IMR-90 (cell line): Measurements from ENCODE around the gene HIF1A. TPM values are rescaled to one million over a fixed set of nuclear protein-coding genes. Genes with fewer than 3 reads are reported as not detected.
A peak's percentile ranks its signal among the peaks of the same experiment; 100 is the strongest.

Experiments used
- ATAC-seq: fragments of 200-7000 bp; cut with Tn5 transposase; 2 replicates; pipeline ENCODE4 v1.9.1; 2020; ENCODE audit warnings: low read depth, mild to moderate bottlenecking, moderate library complexity
- BruUV-seq: library from RNA; stranded (reverse); fragments of 400-500 nt; replicated peaks from 2 replicates; lab custom pipeline; 2021; lab: Mats Ljungman, UMichigan
- CTCF ChIA-PET: fragments of 300-600 bp; formaldehyde crosslinking; extraction: SDS; loops from one replicate; lab custom pipeline; 2021; ENCODE audit warnings: antibody characterized with exemption; lab: Yijun Ruan, JAX
- POLR2A ChIA-PET: fragments of 300-600 bp; sonication (Branson Sonifier 250); formaldehyde crosslinking; loops from one replicate; lab custom pipeline; 2022; ENCODE audit warnings: antibody characterized with exemption; ENCODE audit not compliant: unreplicated experiment; lab: Charles Lee
- DNase-seq: peaks from one replicate; pipeline ENCODE4 v3.0.0; 2013
- H2AFZ ChIP-seq: replicated peaks from 2 replicates; pipeline ENCODE3; 2013; ENCODE audit warnings: low read length, mild to moderate bottlenecking; ENCODE audit not compliant: poor library complexity
- H2AK5ac ChIP-seq: 2 replicates; pipeline ENCODE4 v1.6.1; 2013; ENCODE audit warnings: low read depth, low read length, inconsistent platforms
- H2AK9ac ChIP-seq: replicated peaks from 2 replicates; pipeline ENCODE3; 2013; ENCODE audit warnings: mild to moderate bottlenecking, low read depth, low read length, moderate library complexity; ENCODE audit not compliant: poor library complexity
- H2BK120ac ChIP-seq: 2 replicates; pipeline ENCODE4 v1.6.1; 2013; ENCODE audit warnings: low read depth, low read length, inconsistent platforms
- H2BK15ac ChIP-seq: 3 replicates; pipeline ENCODE4 v1.6.1; 2013; ENCODE audit warnings: low read depth, low read length, inconsistent platforms
- H2BK20ac ChIP-seq: 2 replicates; pipeline ENCODE4 v1.6.1; 2013; ENCODE audit warnings: low read depth, mild to moderate bottlenecking, inconsistent platforms, low read length, moderate library complexity
- H2BK5ac ChIP-seq: 2 replicates; pipeline ENCODE4 v1.6.1; 2013; ENCODE audit warnings: mild to moderate bottlenecking, low read depth, low read length, inconsistent platforms; ENCODE audit not compliant: poor library complexity, severe bottlenecking
- H3K14ac ChIP-seq: replicated peaks from 2 replicates; pipeline ENCODE4 v1.6.1; 2013; ENCODE audit warnings: low read depth, low read length, inconsistent platforms
- H3K18ac ChIP-seq: 2 replicates; pipeline ENCODE4 v1.6.1; 2013; ENCODE audit warnings: low read depth, low read length, control low read depth
- H3K23ac ChIP-seq: 2 replicates; pipeline ENCODE4 v1.6.1; 2013; ENCODE audit warnings: low read depth, low read length, inconsistent platforms
- H3K27ac ChIP-seq: 2 replicates; pipeline ENCODE4 v1.5.1; 2013; ENCODE audit warnings: mild to moderate bottlenecking, control low read depth, low read length; ENCODE audit not compliant: insufficient read depth
- H3K27me3 ChIP-seq: 2 replicates; pipeline ENCODE4 v1.6.1; 2013; ENCODE audit warnings: low read length; ENCODE audit not compliant: control insufficient read depth, insufficient read depth
- H3K36me3 ChIP-seq: 2 replicates; pipeline ENCODE4 v1.6.1; 2013; ENCODE audit warnings: low read length, mixed read lengths; ENCODE audit not compliant: control insufficient read depth, insufficient read depth
- H3K4ac ChIP-seq: 2 replicates; pipeline ENCODE4 v1.6.1; 2013; ENCODE audit warnings: low read depth, low read length, inconsistent platforms
- H3K4me1 ChIP-seq: 2 replicates; pipeline ENCODE4 v1.6.1; 2013; ENCODE audit warnings: low read length, mixed read lengths; ENCODE audit not compliant: control insufficient read depth, insufficient read depth
- H3K4me2 ChIP-seq: 2 replicates; pipeline ENCODE4 v1.6.1; 2013; ENCODE audit warnings: low read depth, mild to moderate bottlenecking, control low read depth, low read length, moderate library complexity
- H3K4me3 ChIP-seq: 2 replicates; pipeline ENCODE4 v1.5.1; 2013; ENCODE audit warnings: low read depth, mild to moderate bottlenecking, control low read depth, low read length, moderate library complexity; ENCODE audit not compliant: insufficient read depth
- H3K56ac ChIP-seq: 2 replicates; pipeline ENCODE4 v1.6.1; 2013; ENCODE audit warnings: low read length, inconsistent platforms; ENCODE audit not compliant: insufficient read depth; ENCODE audit errors: extremely low read depth
- H3K79me1 ChIP-seq, 2 experiments: 2 replicates each; pipeline ENCODE4 v1.6.1; 2013; ENCODE audit warnings: low read length in 2 of 2, inconsistent platforms in 1 of 2, low read depth in 1 of 2
- H3K9ac ChIP-seq: 2 replicates; pipeline ENCODE4 v1.6.1; 2013; ENCODE audit warnings: low read depth, low read length, control low read depth
- H3K9me1 ChIP-seq: 2 replicates; pipeline ENCODE4 v1.6.1; 2013; ENCODE audit warnings: low read length, inconsistent platforms; ENCODE audit not compliant: insufficient read depth
- H3K9me3 ChIP-seq: 2 replicates; pipeline ENCODE4 v1.6.1; 2013; ENCODE audit warnings: low read length; ENCODE audit not compliant: control insufficient read depth, insufficient read depth
- H4K20me1 ChIP-seq: 2 replicates; pipeline ENCODE4 v1.6.1; 2013; ENCODE audit warnings: low read length, inconsistent platforms; ENCODE audit not compliant: insufficient read depth
- H4K5ac ChIP-seq: 2 replicates; pipeline ENCODE4 v1.6.1; 2013; ENCODE audit warnings: mild to moderate bottlenecking, low read depth, low read length, control low read depth
- H4K8ac ChIP-seq, 2 experiments: 2 replicates each; pipeline ENCODE4 v1.6.1; 2013; ENCODE audit warnings: low read depth in 2 of 2, low read length in 2 of 2, control low read depth in 1 of 2, inconsistent platforms in 1 of 2
- H4K91ac ChIP-seq: 2 replicates; pipeline ENCODE4 v1.6.1; 2013; ENCODE audit warnings: low read depth, low read length, inconsistent platforms; ENCODE audit not compliant: insufficient read depth
- POLR2A ChIP-seq: IDR thresholded peaks from 2 replicates; pipeline ENCODE4 v1.6.1; 2012; ENCODE audit warnings: mild to moderate bottlenecking, low read depth, low read length
- RFX5 ChIP-seq: IDR thresholded peaks from 2 replicates; pipeline ENCODE4 v1.8.0; 2012; ENCODE audit warnings: low read depth, mild to moderate bottlenecking, low read length, moderate library complexity
- WGBS, 2 experiments: methylation state at CpG; one replicate each; pipeline versions ENCODE4 v1.1.5 to v1.1.7; 2013; ENCODE audit warnings: missing lambda C conversion rate in 2 of 2; ENCODE audit not compliant: insufficient read length in 1 of 2; ENCODE audit errors: extremely low coverage in 2 of 2; 5-methylcytosine and 5-hydroxymethylcytosine counted together
- dilution Hi-C: fragments of 300-500 bp; cut with HindIII; formaldehyde crosslinking; loops from one replicate; pipeline ENCODE4 v1.14.3; 2018; ENCODE audit warnings: low sequenced_read_pairs; ENCODE audit not compliant: unreplicated experiment
- in situ Hi-C: fragments of 300-500 bp; cut with MboI; formaldehyde crosslinking; loops from 3 replicates; pipeline ENCODE4 v1.14.3; 2019; ENCODE audit warnings: low sequenced_read_pairs, inconsistent platforms, mixed read lengths
- intact Hi-C: fragments of 100-400 bp; cut with micrococcal nuclease; formaldehyde crosslinking; loops from 2 replicates; pipeline ENCODE4 v1.10.0; 2022
- polyA plus RNA-seq, 3 experiments: library from polyadenylated mRNA; depleted of rRNA; stranded (reverse); fragments of >200 nt; gene quantifications; 2 replicates each; pipeline ENCODE4 v1.2.3, GENCODE V29; 2012; ENCODE audit warnings: low replicate concordance in 1 of 3
- total RNA-seq: library from RNA; depleted of rRNA; stranded (reverse); fragments of >200 nt; gene quantifications from 2 replicates; pipeline ENCODE4 v1.2.3, GENCODE V29; 2012

HIF1A gene
- total and polyA plus RNA-seq, 2 of the 4 experiments (the other 2 are of a cell fraction): 128 to 301 TPM

DNA sequence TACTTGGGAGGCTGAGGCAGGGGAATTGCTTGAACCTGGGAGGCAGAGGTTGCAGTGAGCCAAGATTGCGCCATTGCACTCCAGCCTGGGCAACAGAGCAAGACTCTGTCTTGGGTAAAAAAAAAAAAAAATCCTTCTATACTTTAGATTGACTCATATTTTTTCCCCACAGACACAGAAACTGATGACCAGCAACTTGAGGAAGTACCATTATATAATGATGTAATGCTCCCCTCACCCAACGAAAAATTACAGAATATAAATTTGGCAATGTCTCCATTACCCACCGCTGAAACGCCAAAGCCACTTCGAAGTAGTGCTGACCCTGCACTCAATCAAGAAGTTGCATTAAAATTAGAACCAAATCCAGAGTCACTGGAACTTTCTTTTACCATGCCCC, 42.6 kb downstream of the HIF1A start:
- H3K9me3 ChIP-seq: no peaks in the 10 kb centered on the region
- H3K9ac ChIP-seq: no peak overlapping the region
- no peak overlapping the region for H3K4me2 ChIP-seq
- no peak overlapping the region for H3K23ac ChIP-seq
- H2BK120ac ChIP-seq: no peak overlapping the region
- no peak overlapping the region for H3K4me3 ChIP-seq
- no peak overlapping the region for H2BK20ac ChIP-seq
- no peak overlapping the region for H3K18ac ChIP-seq
- no peak overlapping the region for H2AK9ac ChIP-seq
- WGBS, 2 experiments: no CpG with 5 or more reads among the region's 5 CpGs
- in situ Hi-C loops (no loop called here), intact Hi-C loops (no loop called here), dilution Hi-C loops (no loop called here)
- no peak overlapping the region for H2BK15ac ChIP-seq
- H3K9me1 ChIP-seq: no peaks in the 10 kb centered on the region
- no peak overlapping the region for H2AK5ac ChIP-seq
- H3K4ac ChIP-seq: no peak overlapping the region
- no peak overlapping the region for H4K5ac ChIP-seq
- H2BK5ac ChIP-seq: no peak overlapping the region
- H3K4me1 ChIP-seq: no peaks in the 10 kb centered on the region
- no peak for ATAC-seq
- no peak overlapping the region for H4K91ac ChIP-seq
- peaks cover 63% of the 10 kb centered on the region for H3K36me3 ChIP-seq
- H4K20me1 ChIP-seq: peaks cover 12% of the 10 kb centered on the region
- H3K14ac ChIP-seq: no peak overlapping the region
- peaks cover 23 to 47% of the 10 kb centered on the region in 2 experiments for H3K79me1 ChIP-seq
- TF ChIP-seq POLR2A (no peak), RFX5 (peak; percentile 64; the same call in 1 of the 2 replicates)
- no peak overlapping the region for H3K27ac ChIP-seq
- no peak overlapping the region for H3K56ac ChIP-seq
- DNase-seq: no peak
- POLR2A ChIA-PET: no interaction called here
- CTCF ChIA-PET: interaction anchor here (1.1 kb wide), 1 partner anchor 9 kb away, joined by 5 read pairs; no protein-coding TSS in a partner anchor
- no peaks in the 10 kb centered on the region for H3K27me3 ChIP-seq
- H4K8ac ChIP-seq: no peak overlapping the region
- no TSS peak for BruUV-seq
- no peak overlapping the region for H2AFZ ChIP-seq
